Trophoblast cell (in vitro differentiated cells and primary cell): Measurements from ENCODE around the gene MAPT.

ENCODE experiments used
- DNase-seq, 2 donors: peaks; one replicate each; pipeline ENCODE4 v3.0.0-alpha.2; 2016
- H2AFZ ChIP-seq: 2 replicates; pipeline ENCODE4 v1.6.1; 2013; ENCODE audit warnings: low read length, moderate library complexity, mild to moderate bottlenecking; ENCODE audit not compliant: insufficient read depth, poor library complexity
- H2AK5ac ChIP-seq: 2 replicates; pipeline ENCODE4 v1.6.1; 2013; ENCODE audit warnings: mild to moderate bottlenecking, low read length
- H2BK120ac ChIP-seq: 2 replicates; pipeline ENCODE4 v1.6.1; 2013; ENCODE audit warnings: low read length, mild to moderate bottlenecking, moderate library complexity; ENCODE audit not compliant: insufficient read depth, poor library complexity
- H2BK12ac ChIP-seq: 2 replicates; pipeline ENCODE4 v1.6.1; 2013; ENCODE audit warnings: mild to moderate bottlenecking, low read length, moderate library complexity
- H2BK5ac ChIP-seq: 2 replicates; pipeline ENCODE4 v1.6.1; 2013; ENCODE audit warnings: low read length, low read depth, moderate library complexity, mild to moderate bottlenecking; ENCODE audit not compliant: poor library complexity
- H3K14ac ChIP-seq: 2 replicates; pipeline ENCODE4 v1.6.1; 2013; ENCODE audit warnings: mild to moderate bottlenecking, low read length
- H3K18ac ChIP-seq: 2 replicates; pipeline ENCODE4 v1.6.1; 2013; ENCODE audit warnings: mild to moderate bottlenecking, low read length
- H3K23ac ChIP-seq: 2 replicates; pipeline ENCODE4 v1.6.1; 2013; ENCODE audit warnings: low read length
- H3K27ac ChIP-seq: 2 replicates; pipeline ENCODE4 v1.5.1; 2013; ENCODE audit warnings: low read depth, mild to moderate bottlenecking, inconsistent platforms, low read length, moderate library complexity
- H3K27me3 ChIP-seq: 2 replicates; pipeline ENCODE4 v1.6.1; 2013; ENCODE audit warnings: inconsistent platforms, mild to moderate bottlenecking, low read length, moderate library complexity; ENCODE audit not compliant: insufficient read depth
- H3K36me3 ChIP-seq, 2 experiments: 1 replicate in 1 of 2; 2 replicates in 1 of 2; pipeline ENCODE4 v1.6.1; 2013; ENCODE audit warnings: low read length in 2 of 2, mild to moderate bottlenecking in 2 of 2, moderate library complexity in 1 of 2; ENCODE audit not compliant: insufficient read depth in 2 of 2, control insufficient read depth in 1 of 2
- H3K4ac ChIP-seq: 2 replicates; pipeline ENCODE4 v1.6.1; 2013; ENCODE audit warnings: low read depth, mild to moderate bottlenecking, low read length, moderate library complexity
- H3K4me1 ChIP-seq, 2 experiments: 1 replicate in 1 of 2; 2 replicates in 1 of 2; pipeline ENCODE4 v1.6.1; 2013; ENCODE audit warnings: low read length in 2 of 2, mild to moderate bottlenecking in 2 of 2, moderate library complexity in 1 of 2; ENCODE audit not compliant: insufficient read depth in 2 of 2, control insufficient read depth in 1 of 2
- H3K4me2 ChIP-seq: 2 replicates; pipeline ENCODE4 v1.6.1; 2013; ENCODE audit warnings: inconsistent platforms, mild to moderate bottlenecking, low read length, moderate library complexity
- H3K4me3 ChIP-seq: 2 replicates; pipeline ENCODE4 v1.5.1; 2013; ENCODE audit warnings: mild to moderate bottlenecking, low read depth, low read length, inconsistent platforms
- H3K79me1 ChIP-seq: one replicate; pipeline ENCODE4 v1.6.1; 2013; ENCODE audit warnings: low read length
- H3K79me2 ChIP-seq: 2 replicates; pipeline ENCODE4 v1.6.1; 2013; ENCODE audit warnings: low read length, mild to moderate bottlenecking; ENCODE audit not compliant: control insufficient read depth, insufficient read depth, poor library complexity
- H3K9ac ChIP-seq: 2 replicates; pipeline ENCODE4 v1.6.1; 2013; ENCODE audit warnings: mild to moderate bottlenecking, low read length
- H3K9me3 ChIP-seq: 2 replicates; pipeline ENCODE4 v1.6.1; 2013; ENCODE audit warnings: low read depth, mild to moderate bottlenecking, control low read depth, inconsistent platforms, low read length; ENCODE audit not compliant: insufficient read depth
- H4K12ac ChIP-seq: 2 replicates; pipeline ENCODE4 v1.6.1; 2013; ENCODE audit warnings: low read depth, mild to moderate bottlenecking, low read length, moderate library complexity
- H4K8ac ChIP-seq: 2 replicates; pipeline ENCODE4 v1.6.1; 2013; ENCODE audit warnings: low read depth, mild to moderate bottlenecking, low read length, moderate library complexity
- H4K91ac ChIP-seq: one replicate; pipeline ENCODE4 v1.6.1; 2013; ENCODE audit warnings: low read depth, mild to moderate bottlenecking, low read length, moderate library complexity
- WGBS: extraction: QIAGEN DNeasy Blood & Tissue Kit; methylation state at CpG from one replicate; pipeline ENCODE4 v1.1.7; 2013; ENCODE audit warnings: missing lambda C conversion rate; ENCODE audit not compliant: insufficient read length, insufficient coverage; ENCODE audit errors: extremely low coverage; 5-methylcytosine and 5-hydroxymethylcytosine counted together

Gene MAPT

DNA sequence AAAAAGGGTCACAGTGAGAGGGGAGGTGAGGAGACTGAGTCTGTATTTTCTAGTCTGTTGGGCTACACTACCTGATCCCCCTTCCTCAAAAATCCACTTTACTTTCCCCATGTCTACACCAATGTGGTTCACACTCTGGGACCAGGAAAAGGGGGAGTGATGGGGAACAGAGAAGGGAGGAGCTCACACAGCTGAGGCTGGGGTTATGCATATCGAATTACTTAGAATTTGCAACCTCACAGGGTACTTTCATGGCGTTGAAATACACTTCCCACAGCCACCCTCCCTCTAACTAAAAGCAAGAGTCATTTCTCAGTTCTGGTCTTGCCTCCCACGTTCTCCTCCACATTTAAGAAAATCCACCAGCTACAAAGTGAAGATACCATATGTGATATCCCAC, 14.1 kb downstream of the MAPT start:
- Histone ChIP-seq H3K36me3 (no peaks in the 10 kb centered on the region), H4K91ac (no peak overlapping the region), H3K9ac (no peak overlapping the region), H3K79me2 (no peaks in the 10 kb centered on the region), H3K4me3 (no peak overlapping the region), H3K79me1 (no peaks in the 10 kb centered on the region), H3K18ac (no peak overlapping the region), H2BK5ac (no peak overlapping the region), H3K4ac (no peak overlapping the region), H3K4me1 (peaks cover 0 to 3% of the 10 kb centered on the region in 2 experiments), H2BK12ac (no peak overlapping the region), H4K8ac (no peak overlapping the region), H2BK120ac (no peak overlapping the region), H3K9me3 (peaks cover 5% of the 10 kb centered on the region), H3K27ac (no peak overlapping the region), H3K4me2 (no peak overlapping the region), H3K23ac (no peak overlapping the region), H4K12ac (no peak overlapping the region), H3K14ac (no peak overlapping the region), H3K27me3 (no peaks in the 10 kb centered on the region), H2AFZ (no peak overlapping the region), H2AK5ac (no peak overlapping the region)
- WGBS, result no CpG with 5 or more reads among the region's 3 CpGs
- no peak for DNase-seq

DNA sequence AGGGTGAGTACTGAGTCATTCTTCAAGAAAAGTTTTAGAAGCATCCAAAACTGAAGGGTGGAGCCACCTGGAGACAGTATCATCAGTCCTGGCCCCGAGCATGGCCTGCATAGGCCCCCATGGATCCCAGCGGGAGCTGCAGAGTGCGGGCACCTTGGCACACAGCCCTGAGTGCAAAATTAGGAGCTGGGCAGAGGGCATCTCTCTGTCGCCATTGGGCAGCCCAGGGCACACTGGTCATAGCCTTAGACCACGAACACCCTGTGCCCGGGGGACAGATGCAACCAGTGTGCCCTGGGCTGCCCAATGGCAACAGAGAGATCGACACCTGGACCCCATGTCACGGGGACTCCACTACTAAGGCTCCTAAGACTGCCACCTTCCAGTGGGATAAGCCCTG, 14.6 kb downstream of the MAPT start:
- Histone ChIP-seq H3K18ac (no peak overlapping the region), H2BK5ac (no peak overlapping the region), H3K9ac (no peak overlapping the region), H3K79me1 (no peaks in the 10 kb centered on the region), H3K27me3 (no peaks in the 10 kb centered on the region), H2BK12ac (no peak overlapping the region), H3K4me3 (no peak overlapping the region), H4K12ac (no peak overlapping the region), H2BK120ac (no peak overlapping the region), H3K23ac (no peak overlapping the region), H2AFZ (no peak overlapping the region), H3K27ac (no peak overlapping the region), H3K4ac (no peak overlapping the region), H2AK5ac (no peak overlapping the region), H3K9me3 (peaks cover 8% of the 10 kb centered on the region), H3K4me1 (peaks cover 0 to 3% of the 10 kb centered on the region in 2 experiments), H4K91ac (no peak overlapping the region), H4K8ac (no peak overlapping the region), H3K36me3 (no peaks in the 10 kb centered on the region), H3K14ac (no peak overlapping the region), H3K79me2 (no peaks in the 10 kb centered on the region), H3K4me2 (no peak overlapping the region)
- WGBS, result no CpG with 5 or more reads among the region's 8 CpGs
- no peak for DNase-seq

DNA sequence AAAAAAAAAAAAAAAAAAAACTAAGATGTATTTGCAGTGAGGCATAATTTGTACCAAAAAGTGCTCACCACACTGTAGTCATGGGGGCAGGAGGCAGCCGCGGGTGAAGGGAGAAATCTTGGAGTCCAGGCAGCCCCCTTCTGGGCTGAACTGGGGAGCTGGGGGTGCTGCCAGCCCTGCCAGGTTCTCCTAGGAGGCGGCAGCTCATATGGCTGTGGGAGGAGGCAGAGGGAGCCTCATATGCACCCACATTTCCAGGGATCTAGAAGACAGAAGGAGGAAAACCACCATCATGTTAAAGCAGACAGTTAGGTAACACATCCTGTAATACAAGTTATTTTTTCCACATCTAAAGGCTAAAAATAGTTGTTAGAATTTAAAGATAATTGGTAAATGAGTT, 16.3 kb downstream of the MAPT start:
- Histone ChIP-seq H3K9ac (no peak overlapping the region), H2BK120ac (no peak overlapping the region), H3K4me3 (no peak overlapping the region), H3K4ac (no peak overlapping the region), H3K4me1 (peaks cover 2 to 3% of the 10 kb centered on the region in 2 experiments), H4K8ac (no peak overlapping the region), H3K79me2 (no peaks in the 10 kb centered on the region), H2BK12ac (no peak overlapping the region), H3K36me3 (no peaks in the 10 kb centered on the region), H3K18ac (no peak overlapping the region), H3K4me2 (no peak overlapping the region), H3K79me1 (no peaks in the 10 kb centered on the region), H3K27ac (no peak overlapping the region), H3K27me3 (no peaks in the 10 kb centered on the region), H2AFZ (no peak overlapping the region), H4K91ac (no peak overlapping the region), H4K12ac (no peak overlapping the region), H2BK5ac (no peak overlapping the region), H3K23ac (no peak overlapping the region), H3K9me3 (peaks cover 13% of the 10 kb centered on the region), H2AK5ac (no peak overlapping the region), H3K14ac (no peak overlapping the region)
- WGBS, result no CpG with 5 or more reads among the region's 3 CpGs
- DNase-seq, result no peak

DNA sequence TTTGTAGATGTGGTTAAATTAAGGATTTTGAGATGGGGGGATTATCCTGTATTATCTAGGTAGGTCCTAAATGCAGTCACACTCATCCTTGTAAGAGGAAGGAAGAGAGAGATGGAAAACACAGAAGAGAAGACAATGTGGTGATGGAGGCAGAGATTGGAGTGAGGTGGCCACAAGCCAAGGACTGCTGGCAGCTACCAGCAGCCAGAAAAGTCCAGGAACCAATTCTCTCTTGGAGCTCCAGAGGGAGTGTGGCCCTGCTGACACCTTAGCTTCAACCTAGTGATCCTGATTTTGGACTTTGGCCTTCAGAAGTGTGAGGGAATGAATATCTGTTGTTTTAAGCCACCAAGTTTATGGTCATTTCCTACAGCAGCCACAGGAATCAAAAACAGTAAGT, 18.0 kb downstream of the MAPT start:
- no peak overlapping the region for H4K8ac ChIP-seq

More for the DNA sequence above, 18.0 kb downstream of the MAPT start:
- no peak overlapping the region for H4K91ac ChIP-seq
- H3K27ac ChIP-seq, result no peak overlapping the region
- no peak overlapping the region for H2AK5ac ChIP-seq
- no peak overlapping the region for H2BK5ac ChIP-seq
- no peak overlapping the region for H3K18ac ChIP-seq
- no peak overlapping the region for H3K4ac ChIP-seq
- H2BK12ac ChIP-seq, result no peak overlapping the region
- no peaks in the 10 kb centered on the region for H3K36me3 ChIP-seq
- H3K9me3 ChIP-seq, result peaks cover 13% of the 10 kb centered on the region
- H3K23ac ChIP-seq, result no peak overlapping the region
- peaks cover 0 to 2% of the 10 kb centered on the region in 2 experiments for H3K4me1 ChIP-seq
- no peak overlapping the region for H3K4me3 ChIP-seq
- DNase-seq, result no peak
- no peaks in the 10 kb centered on the region for H3K79me2 ChIP-seq
- no peaks in the 10 kb centered on the region for H3K27me3 ChIP-seq
- no peak overlapping the region for H3K9ac ChIP-seq
- H2BK120ac ChIP-seq, result no peak overlapping the region
- H3K14ac ChIP-seq, result no peak overlapping the region
- no peak overlapping the region for H4K12ac ChIP-seq
- no peaks in the 10 kb centered on the region for H3K79me1 ChIP-seq
- H3K4me2 ChIP-seq, result no peak overlapping the region
- no peak overlapping the region for H2AFZ ChIP-seq
